Activated B cell treated with CpG ODN at 0.5 μM for 24 hours (primary cell): ENCODE data around the gene FUBP3. TPM values are rescaled to one million over a fixed set of nuclear protein-coding genes. Genes with fewer than 3 reads are reported as not detected.

Experiments
- ATAC-seq: fragments of 200-7000 bp; cut with Tn5 transposase; one replicate; pipeline ENCODE4 v1.10.0; 2021; ENCODE audit warnings: low read depth, mild to moderate bottlenecking, moderate library complexity
- CTCF ChIA-PET: fragments of 350-600 bp; sonication (Branson Sonifier 250); formaldehyde crosslinking; loops from one replicate; lab custom pipeline; 2021; ENCODE audit warnings: antibody characterized with exemption; lab: Charles Lee
- POLR2A ChIA-PET: fragments of 350-600 bp; sonication (Branson Sonifier 250); formaldehyde crosslinking; loops from one replicate; lab custom pipeline; 2021; ENCODE audit warnings: antibody characterized with exemption; lab: Charles Lee
- DNase-seq: peaks from one replicate; pipeline ENCODE4 v3.0.0; 2022
- H3K27ac Mint-ChIP-seq: one replicate; pipeline ENCODE4 v1.8.0; 2020; ENCODE audit warnings: mixed read lengths
- H3K27me3 Mint-ChIP-seq: one replicate; pipeline ENCODE4 v1.8.0; 2021; ENCODE audit warnings: mixed read lengths
- H3K36me3 Mint-ChIP-seq: one replicate; pipeline ENCODE4 v1.8.0; 2021; ENCODE audit warnings: low read depth, mixed read lengths
- H3K4me1 Mint-ChIP-seq: one replicate; pipeline ENCODE4 v1.8.0; 2021; ENCODE audit warnings: mixed read lengths
- H3K4me3 Mint-ChIP-seq: one replicate; pipeline ENCODE4 v1.8.0; 2020; ENCODE audit warnings: mild to moderate bottlenecking, mixed read lengths
- H3K9me3 Mint-ChIP-seq: one replicate; pipeline ENCODE4 v1.8.0; 2020; ENCODE audit warnings: mixed read lengths
- CTCF ChIP-seq: fragments of 200-600 bp; IDR thresholded peaks from one replicate; pipeline ENCODE4 v1.8.0; 2022; ENCODE audit warnings: antibody characterized with exemption, mild to moderate bottlenecking
- intact Hi-C: fragments of 100-400 bp; cut with micrococcal nuclease; formaldehyde crosslinking; loops from one replicate; pipeline ENCODE4 v1.15.1; 2024
- total RNA-seq: library from RNA; stranded (reverse); gene quantifications from 2 replicates; pipeline ENCODE4 v1.2.3, GENCODE V29; 2022

The FUBP3 gene
- total RNA-seq, 1 donor from 2014 or later, result 44.7 TPM

GRCh38 chr9:130583271-130583670 lies 3.9 kb downstream of the FUBP3 start:
- CTCF ChIA-PET, result no interaction called here
- POLR2A ChIA-PET, result no interaction called here
- no peaks in the 10 kb centered on the region for H3K9me3 Mint-ChIP-seq
- ATAC-seq (no peak), DNase-seq (no peak)
- peaks cover 38% of the 10 kb centered on the region for H3K4me1 Mint-ChIP-seq
- TF ChIP-seq CTCF, result no peak
- H3K36me3 Mint-ChIP-seq, result peaks cover 35% of the 10 kb centered on the region
- no peak overlapping the region for H3K4me3 Mint-ChIP-seq
- intact Hi-C loops, result no loop called here
- H3K27me3 Mint-ChIP-seq, result no peaks in the 10 kb centered on the region
- no peak overlapping the region for H3K27ac Mint-ChIP-seq

GRCh38 chr9:130587921-130588320 lies 8.5 kb downstream of the FUBP3 start:
- no peak for DNase-seq
- intact Hi-C loops, result no loop called here
- peaks cover 31% of the 10 kb centered on the region for H3K36me3 Mint-ChIP-seq
- ChIA-PET CTCF (no interaction called here), POLR2A (interaction anchor here (0.6 kb wide), 1 partner anchor 168 kb away, joined by 8 read pairs; no protein-coding TSS in a partner anchor)
- H3K9me3 Mint-ChIP-seq, result no peaks in the 10 kb centered on the region
- no peak for ATAC-seq
- H3K27me3 Mint-ChIP-seq, result no peaks in the 10 kb centered on the region
- H3K4me3 Mint-ChIP-seq, result no peak overlapping the region
- H3K4me1 Mint-ChIP-seq, result peaks cover 11% of the 10 kb centered on the region
- TF ChIP-seq CTCF, result no peak
- no peak overlapping the region for H3K27ac Mint-ChIP-seq

- TF ChIP-seq CTCF, result no peak
- peaks cover 32% of the 10 kb centered on the region for H3K36me3 Mint-ChIP-seq
- H3K9me3 Mint-ChIP-seq, result no peaks in the 10 kb centered on the region
- DNase-seq, result no peak
- intact Hi-C loops, result no loop called here
- H3K4me1 Mint-ChIP-seq, result peaks cover 7% of the 10 kb centered on the region
- H3K27me3 Mint-ChIP-seq, result no peaks in the 10 kb centered on the region
- ChIA-PET POLR2A (interaction anchor here (0.6 kb wide), 1 partner anchor 169 kb away, joined by 8 read pairs; no protein-coding TSS in a partner anchor), CTCF (no interaction called here)
- ATAC-seq, result no peak
- no peak overlapping the region for H3K27ac Mint-ChIP-seq
- H3K4me3 Mint-ChIP-seq, result no peak overlapping the region
Measured at GRCh38 chr9:130588416-130588815, 9.0 kb downstream of the FUBP3 start.

GRCh38 chr9:130589754-130590153 lies 10.4 kb downstream of the FUBP3 start:
- intact Hi-C loops, result no loop called here
- Mint-ChIP-seq H3K4me1 (peaks cover 5% of the 10 kb centered on the region), H3K27ac (no peak overlapping the region), H3K9me3 (no peaks in the 10 kb centered on the region), H3K36me3 (peaks cover 40% of the 10 kb centered on the region), H3K4me3 (no peak overlapping the region), H3K27me3 (no peaks in the 10 kb centered on the region)
- ChIA-PET POLR2A (no interaction called here), CTCF (no interaction called here)
- ATAC-seq (no peak), DNase-seq (no peak)
- no peak for TF ChIP-seq CTCF

- H3K9me3 Mint-ChIP-seq, result no peaks in the 10 kb centered on the region
- TF ChIP-seq CTCF, result no peak
- ATAC-seq, result no peak
- peaks cover 5% of the 10 kb centered on the region for H3K4me1 Mint-ChIP-seq
- DNase-seq, result no peak
- intact Hi-C loops, result no loop called here
- POLR2A ChIA-PET, result no interaction called here
- H3K4me3 Mint-ChIP-seq, result no peak overlapping the region
- no peak overlapping the region for H3K27ac Mint-ChIP-seq
- H3K27me3 Mint-ChIP-seq, result no peaks in the 10 kb centered on the region
- H3K36me3 Mint-ChIP-seq, result peaks cover 40% of the 10 kb centered on the region
- CTCF ChIA-PET, result no interaction called here
Measured at GRCh38 chr9:130590305-130590704, 10.9 kb downstream of the FUBP3 start.
